ENCODE results near the gene FMN1. TPM values are rescaled to one million over a fixed set of nuclear protein-coding genes. Genes with fewer than 3 reads are reported as not detected.

Gene FMN1
- total and polyA plus RNA-seq, 2 of the 13 experiments (the other 11 are each of a cell fraction or from before 2014, with no cell fraction given), result 0.20 to 0.60 TPM

DNA sequence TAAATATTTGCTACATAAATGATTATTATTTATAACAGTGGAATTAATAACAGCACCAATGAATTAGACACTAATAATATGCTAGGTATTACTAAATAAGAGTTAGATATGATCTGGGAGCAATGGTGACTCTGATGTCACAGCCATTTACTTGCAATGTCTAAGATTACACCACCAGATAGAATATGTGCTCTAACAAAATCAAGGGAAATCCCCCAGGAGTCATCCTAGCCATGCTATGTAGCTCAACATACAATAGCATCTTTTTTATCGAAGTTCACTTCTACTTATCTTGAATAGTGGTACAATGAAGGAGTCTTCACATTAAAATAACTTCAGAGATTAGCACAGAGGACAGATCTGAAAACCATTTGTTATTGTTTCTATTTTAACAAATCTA, 154.0 kb downstream of the FMN1 start:
- no peaks in the 10 kb centered on the region for H3K36me3 ChIP-seq (replicated peaks in 1 of 2; ENCODE audit: control insufficient read depth in 1 of 2, insufficient read depth in 2 of 2, low read length in 2 of 2)
- ATAC-seq, result no peak
- H3K4me2 ChIP-seq (ENCODE audit: low read depth, low read length), result no peak overlapping the region
- TF ChIP-seq, protein P1, sequence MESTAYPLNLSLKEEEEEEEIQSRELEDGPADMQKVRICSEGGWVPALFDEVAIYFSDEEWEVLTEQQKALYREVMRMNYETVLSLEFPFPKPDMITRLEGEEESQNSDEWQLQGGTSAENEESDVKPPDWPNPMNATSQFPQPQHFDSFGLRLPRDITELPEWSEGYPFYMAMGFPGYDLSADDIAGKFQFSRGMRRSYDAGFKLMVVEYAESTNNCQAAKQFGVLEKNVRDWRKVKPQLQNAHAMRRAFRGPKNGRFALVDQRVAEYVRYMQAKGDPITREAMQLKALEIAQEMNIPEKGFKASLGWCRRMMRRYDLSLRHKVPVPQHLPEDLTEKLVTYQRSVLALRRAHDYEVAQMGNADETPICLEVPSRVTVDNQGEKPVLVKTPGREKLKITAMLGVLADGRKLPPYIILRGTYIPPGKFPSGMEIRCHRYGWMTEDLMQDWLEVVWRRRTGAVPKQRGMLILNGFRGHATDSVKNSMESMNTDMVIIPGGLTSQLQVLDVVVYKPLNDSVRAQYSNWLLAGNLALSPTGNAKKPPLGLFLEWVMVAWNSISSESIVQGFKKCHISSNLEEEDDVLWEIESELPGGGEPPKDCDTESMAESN (CRISPR knock-in tag; conservative IDR thresholded peaks at IDR 0.05), result no peak
- TF ChIP-seq SATB2 (CRISPR knock-in tag; IDR thresholded peaks at IDR 0.05), result no peak
- TF ChIP-seq, protein P2, sequence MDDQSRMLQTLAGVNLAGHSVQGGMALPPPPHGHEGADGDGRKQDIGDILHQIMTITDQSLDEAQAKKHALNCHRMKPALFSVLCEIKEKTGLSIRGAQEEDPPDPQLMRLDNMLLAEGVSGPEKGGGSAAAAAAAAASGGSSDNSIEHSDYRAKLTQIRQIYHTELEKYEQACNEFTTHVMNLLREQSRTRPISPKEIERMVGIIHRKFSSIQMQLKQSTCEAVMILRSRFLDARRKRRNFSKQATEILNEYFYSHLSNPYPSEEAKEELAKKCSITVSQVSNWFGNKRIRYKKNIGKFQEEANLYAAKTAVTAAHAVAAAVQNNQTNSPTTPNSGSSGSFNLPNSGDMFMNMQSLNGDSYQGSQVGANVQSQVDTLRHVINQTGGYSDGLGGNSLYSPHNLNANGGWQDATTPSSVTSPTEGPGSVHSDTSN (CRISPR knock-in tag; IDR thresholded peaks at IDR 0.05; ENCODE audit: borderline replicate concordance), result no peak
- TF ChIP-seq, protein P3, sequence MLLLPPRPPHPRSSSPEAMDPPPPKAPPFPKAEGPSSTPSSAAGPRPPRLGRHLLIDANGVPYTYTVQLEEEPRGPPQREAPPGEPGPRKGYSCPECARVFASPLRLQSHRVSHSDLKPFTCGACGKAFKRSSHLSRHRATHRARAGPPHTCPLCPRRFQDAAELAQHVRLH (CRISPR knock-in tag; IDR thresholded peaks at IDR 0.05; ENCODE audit: borderline replicate concordance, low read depth), result no peak
- TF ChIP-seq HMGA1 (CRISPR knock-in tag; conservative IDR thresholded peaks at IDR 0.05), result no peak
- no peak for TF ChIP-seq SOX13 (IDR thresholded peaks at IDR 0.05)
- TF ChIP-seq SOX13 (CRISPR knock-in tag; conservative IDR thresholded peaks at IDR 0.05 in 1 of 2, IDR thresholded peaks at IDR 0.05 in 1 of 2), result no peak
- no peak for TF ChIP-seq RBFOX2 (IDR thresholded peaks at IDR 0.05; ENCODE audit: low read depth, low read length)
- TF ChIP-seq, protein P4, sequence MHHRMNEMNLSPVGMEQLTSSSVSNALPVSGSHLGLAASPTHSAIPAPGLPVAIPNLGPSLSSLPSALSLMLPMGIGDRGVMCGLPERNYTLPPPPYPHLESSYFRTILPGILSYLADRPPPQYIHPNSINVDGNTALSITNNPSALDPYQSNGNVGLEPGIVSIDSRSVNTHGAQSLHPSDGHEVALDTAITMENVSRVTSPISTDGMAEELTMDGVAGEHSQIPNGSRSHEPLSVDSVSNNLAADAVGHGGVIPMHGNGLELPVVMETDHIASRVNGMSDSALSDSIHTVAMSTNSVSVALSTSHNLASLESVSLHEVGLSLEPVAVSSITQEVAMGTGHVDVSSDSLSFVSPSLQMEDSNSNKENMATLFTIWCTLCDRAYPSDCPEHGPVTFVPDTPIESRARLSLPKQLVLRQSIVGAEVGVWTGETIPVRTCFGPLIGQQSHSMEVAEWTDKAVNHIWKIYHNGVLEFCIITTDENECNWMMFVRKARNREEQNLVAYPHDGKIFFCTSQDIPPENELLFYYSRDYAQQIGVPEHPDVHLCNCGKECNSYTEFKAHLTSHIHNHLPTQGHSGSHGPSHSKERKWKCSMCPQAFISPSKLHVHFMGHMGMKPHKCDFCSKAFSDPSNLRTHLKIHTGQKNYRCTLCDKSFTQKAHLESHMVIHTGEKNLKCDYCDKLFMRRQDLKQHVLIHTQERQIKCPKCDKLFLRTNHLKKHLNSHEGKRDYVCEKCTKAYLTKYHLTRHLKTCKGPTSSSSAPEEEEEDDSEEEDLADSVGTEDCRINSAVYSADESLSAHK (CRISPR knock-in tag; IDR thresholded peaks at IDR 0.05; ENCODE audit: borderline replicate concordance), result no peak
- TF ChIP-seq ZNF543 (CRISPR knock-in tag; IDR thresholded peaks at IDR 0.05), result no peak
- no peak for TF ChIP-seq MAFK (conservative IDR thresholded peaks at IDR 0.05 in 1 of 2, IDR thresholded peaks at IDR 0.05 in 1 of 2; ENCODE audit: low read length in 2 of 2)
- no peak for TF ChIP-seq EHMT2 (IDR thresholded peaks at IDR 0.05; ENCODE audit: borderline replicate concordance, low read depth, low read length)
- TF ChIP-seq, protein P5, sequence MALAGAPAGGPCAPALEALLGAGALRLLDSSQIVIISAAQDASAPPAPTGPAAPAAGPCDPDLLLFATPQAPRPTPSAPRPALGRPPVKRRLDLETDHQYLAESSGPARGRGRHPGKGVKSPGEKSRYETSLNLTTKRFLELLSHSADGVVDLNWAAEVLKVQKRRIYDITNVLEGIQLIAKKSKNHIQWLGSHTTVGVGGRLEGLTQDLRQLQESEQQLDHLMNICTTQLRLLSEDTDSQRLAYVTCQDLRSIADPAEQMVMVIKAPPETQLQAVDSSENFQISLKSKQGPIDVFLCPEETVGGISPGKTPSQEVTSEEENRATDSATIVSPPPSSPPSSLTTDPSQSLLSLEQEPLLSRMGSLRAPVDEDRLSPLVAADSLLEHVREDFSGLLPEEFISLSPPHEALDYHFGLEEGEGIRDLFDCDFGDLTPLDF (CRISPR knock-in tag; IDR thresholded peaks at IDR 0.05), result no peak
- no peak for TF ChIP-seq SIX1 (CRISPR knock-in tag; IDR thresholded peaks at IDR 0.05; ENCODE audit: borderline replicate concordance)
- TF ChIP-seq, protein P6, sequence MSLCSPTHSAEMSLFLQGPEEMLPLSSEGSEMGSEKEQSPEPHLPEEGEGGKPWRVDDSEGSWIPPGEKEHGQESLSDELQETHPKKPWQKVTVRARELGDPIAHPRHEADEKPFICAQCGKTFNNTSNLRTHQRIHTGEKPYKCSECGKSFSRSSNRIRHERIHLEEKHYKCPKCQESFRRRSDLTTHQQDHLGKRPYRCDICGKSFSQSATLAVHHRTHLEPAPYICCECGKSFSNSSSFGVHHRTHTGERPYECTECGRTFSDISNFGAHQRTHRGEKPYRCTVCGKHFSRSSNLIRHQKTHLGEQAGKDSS (CRISPR knock-in tag; IDR thresholded peaks at IDR 0.05; ENCODE audit: borderline replicate concordance, low read depth), result no peak
- no peak for TF ChIP-seq ZNF367 (CRISPR knock-in tag; IDR thresholded peaks at IDR 0.05; ENCODE audit: borderline replicate concordance)
- TF ChIP-seq ZNF678 (CRISPR knock-in tag; IDR thresholded peaks at IDR 0.05), result no peak
- H3K79me2 ChIP-seq (ENCODE audit: insufficient read depth, low read length), result no peaks in the 10 kb centered on the region
- no peak for DNase-seq (ENCODE audit: low spot score)
- WGBS (ENCODE audit: low lambda C conversion rate), result 0% methylated on average over 1 of the region's 1 CpG
- no peaks in the 10 kb centered on the region for H4K20me1 ChIP-seq (ENCODE audit: insufficient read depth, low read length)
- H3K9ac ChIP-seq (ENCODE audit: insufficient read depth, low read depth, low read length), result no peak overlapping the region
- H3K27ac ChIP-seq (ENCODE audit: extremely low read length, insufficient read depth, low read length), result no peak overlapping the region
- no peaks in the 10 kb centered on the region for H3K4me1 ChIP-seq (ENCODE audit: insufficient read depth, low read length)
- CTCF ChIA-PET (ENCODE audit: low intra/inter-chr PET ratio, low total read pairs), result no interaction called here
- in situ Hi-C loops (cut with HindIII; ENCODE audit: extremely low pct_ligation_motif_present, low pct_unique_long_range_greater_than_20kb), result no loop called here
- peaks cover 24% of the 10 kb centered on the region for H3K9me3 ChIP-seq (ENCODE audit: low read length)
- POLR2A ChIA-PET, result no interaction called here
- no peak overlapping the region for H3K4me3 ChIP-seq (replicated peaks in 1 of 3; ENCODE audit: insufficient read depth in 1 of 3, low read depth in 2 of 3, low read length in 3 of 3)
- no peak for FAIRE-seq
- no TSS peak for BruUV-seq (replicated peaks)
- intact Hi-C loops (cut with micrococcal nuclease; ENCODE audit: unreplicated experiment), result no loop called here
- no peak overlapping the region for H2AFZ ChIP-seq (ENCODE audit: low read length)
- no peaks in the 10 kb centered on the region for H3K27me3 ChIP-seq (ENCODE audit: control insufficient read depth in 1 of 2, insufficient read depth in 2 of 2, low read length in 2 of 2)

Measured in HepG2 (cell line).